22Rv1 (cell line): ENCODE results near the gene ARHGEF38.

Source experiments
- CTCF ChIP-seq: fragments of 450-650 bp; IDR thresholded peaks from 2 replicates; pipeline ENCODE4 v1.5.1; 2017; ENCODE audit warnings: mild to moderate bottlenecking
- ZFX ChIP-seq: fragments of 450-650 bp; IDR thresholded peaks from 2 replicates; pipeline ENCODE4 v1.6.1; 2017; ENCODE audit warnings: antibody characterized with exemption, borderline replicate concordance

DNA sequence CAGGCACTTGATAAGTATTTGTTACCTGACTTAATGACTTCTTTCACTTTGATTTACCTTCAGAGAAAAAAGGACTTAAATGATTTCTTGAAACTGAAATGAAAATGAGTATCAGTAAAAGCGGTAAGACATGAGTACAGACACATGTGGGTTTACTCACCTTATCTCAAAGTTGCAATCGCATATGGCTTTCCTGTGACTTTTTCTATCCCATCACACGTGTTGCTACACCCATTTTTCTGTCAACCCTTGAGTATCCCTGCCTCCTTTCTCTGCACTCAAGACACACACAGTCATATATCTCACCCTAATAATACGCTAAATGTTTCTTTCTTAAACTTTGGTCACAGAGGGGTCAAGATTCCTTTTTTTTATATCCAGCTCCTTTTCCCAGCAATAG is 11.0 kb upstream of the ARHGEF38 start:
- TF ChIP-seq CTCF, result no peak
- no peak for TF ChIP-seq ZFX
